ENCODE measurements around the gene PARVA. TPM values are rescaled to one million over a fixed set of nuclear protein-coding genes. Genes with fewer than 3 reads are reported as not detected.

The PARVA gene
- total RNA-seq, 1 experiment from 2014 or later = 10.4 TPM

- TF ChIP-seq, protein P1, sequence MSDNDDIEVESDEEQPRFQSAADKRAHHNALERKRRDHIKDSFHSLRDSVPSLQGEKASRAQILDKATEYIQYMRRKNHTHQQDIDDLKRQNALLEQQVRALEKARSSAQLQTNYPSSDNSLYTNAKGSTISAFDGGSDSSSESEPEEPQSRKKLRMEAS (CRISPR knock-in tag; IDR thresholded peaks at IDR 0.05) = no peak
- TF ChIP-seq, protein P2, sequence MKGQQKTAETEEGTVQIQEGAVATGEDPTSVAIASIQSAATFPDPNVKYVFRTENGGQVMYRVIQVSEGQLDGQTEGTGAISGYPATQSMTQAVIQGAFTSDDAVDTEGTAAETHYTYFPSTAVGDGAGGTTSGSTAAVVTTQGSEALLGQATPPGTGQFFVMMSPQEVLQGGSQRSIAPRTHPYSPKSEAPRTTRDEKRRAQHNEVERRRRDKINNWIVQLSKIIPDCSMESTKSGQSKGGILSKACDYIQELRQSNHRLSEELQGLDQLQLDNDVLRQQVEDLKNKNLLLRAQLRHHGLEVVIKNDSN (CRISPR knock-in tag; IDR thresholded peaks at IDR 0.05) = no peak
- TF ChIP-seq, protein P3, sequence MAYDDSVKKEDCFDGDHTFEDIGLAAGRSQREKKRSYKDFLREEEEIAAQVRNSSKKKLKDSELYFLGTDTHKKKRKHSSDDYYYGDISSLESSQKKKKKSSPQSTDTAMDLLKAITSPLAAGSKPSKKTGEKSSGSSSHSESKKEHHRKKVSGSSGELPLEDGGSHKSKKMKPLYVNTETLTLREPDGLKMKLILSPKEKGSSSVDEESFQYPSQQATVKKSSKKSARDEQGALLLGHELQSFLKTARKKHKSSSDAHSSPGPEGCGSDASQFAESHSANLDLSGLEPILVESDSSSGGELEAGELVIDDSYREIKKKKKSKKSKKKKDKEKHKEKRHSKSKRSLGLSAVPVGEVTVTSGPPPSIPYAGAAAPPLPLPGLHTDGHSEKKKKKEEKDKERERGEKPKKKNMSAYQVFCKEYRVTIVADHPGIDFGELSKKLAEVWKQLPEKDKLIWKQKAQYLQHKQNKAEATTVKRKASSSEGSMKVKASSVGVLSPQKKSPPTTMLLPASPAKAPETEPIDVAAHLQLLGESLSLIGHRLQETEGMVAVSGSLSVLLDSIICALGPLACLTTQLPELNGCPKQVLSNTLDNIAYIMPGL (CRISPR knock-in tag; IDR thresholded peaks at IDR 0.05) = no peak
- no peak for TF ChIP-seq ZMAT4 (CRISPR knock-in tag; IDR thresholded peaks at IDR 0.05)
- TF ChIP-seq, protein P4, sequence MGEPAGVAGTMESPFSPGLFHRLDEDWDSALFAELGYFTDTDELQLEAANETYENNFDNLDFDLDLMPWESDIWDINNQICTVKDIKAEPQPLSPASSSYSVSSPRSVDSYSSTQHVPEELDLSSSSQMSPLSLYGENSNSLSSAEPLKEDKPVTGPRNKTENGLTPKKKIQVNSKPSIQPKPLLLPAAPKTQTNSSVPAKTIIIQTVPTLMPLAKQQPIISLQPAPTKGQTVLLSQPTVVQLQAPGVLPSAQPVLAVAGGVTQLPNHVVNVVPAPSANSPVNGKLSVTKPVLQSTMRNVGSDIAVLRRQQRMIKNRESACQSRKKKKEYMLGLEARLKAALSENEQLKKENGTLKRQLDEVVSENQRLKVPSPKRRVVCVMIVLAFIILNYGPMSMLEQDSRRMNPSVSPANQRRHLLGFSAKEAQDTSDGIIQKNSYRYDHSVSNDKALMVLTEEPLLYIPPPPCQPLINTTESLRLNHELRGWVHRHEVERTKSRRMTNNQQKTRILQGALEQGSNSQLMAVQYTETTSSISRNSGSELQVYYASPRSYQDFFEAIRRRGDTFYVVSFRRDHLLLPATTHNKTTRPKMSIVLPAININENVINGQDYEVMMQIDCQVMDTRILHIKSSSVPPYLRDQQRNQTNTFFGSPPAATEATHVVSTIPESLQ (CRISPR knock-in tag; IDR thresholded peaks at IDR 0.05) = no peak
- no peak for TF ChIP-seq ZBTB21 (CRISPR knock-in tag; IDR thresholded peaks at IDR 0.05; ENCODE audit: borderline replicate concordance)
- no peak for TF ChIP-seq TP53 (CRISPR knock-in tag; IDR thresholded peaks at IDR 0.05)
Measured at GRCh38 chr11:12540913-12541582, 163.7 kb downstream of the PARVA start (continued).

DNA sequence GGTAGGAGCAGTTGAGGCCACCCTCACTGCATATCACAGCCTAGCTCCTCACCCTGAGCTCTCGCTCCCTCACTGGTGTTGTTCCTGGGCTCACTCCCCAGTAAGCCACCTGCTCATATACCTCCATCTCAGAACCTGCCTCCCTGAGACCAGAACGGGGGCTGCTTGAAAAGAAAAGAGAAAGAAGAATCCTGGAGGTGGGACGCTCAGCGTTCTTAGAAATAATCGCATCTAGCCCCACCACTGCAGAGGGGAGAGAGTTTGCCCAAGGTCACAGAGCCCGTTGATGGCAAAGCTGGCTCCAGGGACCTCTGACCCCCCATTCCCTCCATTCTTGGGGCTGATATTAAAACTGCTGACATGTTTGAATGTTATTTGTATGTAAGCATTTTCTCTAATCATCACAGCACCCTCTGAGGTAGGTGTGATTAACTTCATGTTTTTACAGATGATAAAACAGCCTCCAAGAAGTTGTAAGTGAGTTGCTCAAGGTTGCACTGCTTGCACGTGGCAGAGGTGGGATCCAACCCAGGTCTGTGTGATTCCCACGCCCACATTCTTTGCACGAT, 164.3 kb downstream of the PARVA start:
- ChIA-PET POLR2A (no interaction called here), CTCF (interaction anchor here (1.1 kb wide), 1 partner anchor 210 kb away, joined by 3 read pairs; no protein-coding TSS in a partner anchor)
- ATAC-seq (no peak), DNase-seq (ENCODE audit: low spot score) (no peak)
- no peaks in the 10 kb centered on the region; the same call in 1 of the 2 replicates for H3K27me3 Mint-ChIP-seq (ENCODE audit: low read depth)
- H3K27ac Mint-ChIP-seq = no peak overlapping the region
- no peak overlapping the region for H3K4me3 Mint-ChIP-seq
- no peaks in the 10 kb centered on the region for H3K9me3 Mint-ChIP-seq
- peaks cover 12% of the 10 kb centered on the region; the same call in 1 of the 2 replicates for H3K4me1 Mint-ChIP-seq
- H3K36me3 Mint-ChIP-seq = no peaks in the 10 kb centered on the region
- TF ChIP-seq ELF4 (CRISPR knock-in tag; IDR thresholded peaks at IDR 0.05; ENCODE audit: low read depth) (no peak), ZNF671 (CRISPR knock-in tag; IDR thresholded peaks at IDR 0.05) (no peak), SP1 (CRISPR knock-in tag; conservative IDR thresholded peaks at IDR 0.05) (no peak), FOXP4 (CRISPR knock-in tag; IDR thresholded peaks at IDR 0.05) (no peak), FOXK1 (CRISPR knock-in tag; IDR thresholded peaks at IDR 0.05) (no peak), E2F4 (CRISPR knock-in tag; IDR thresholded peaks at IDR 0.05; ENCODE audit: borderline replicate concordance, low read depth) (no peak), ZNF396 (CRISPR knock-in tag; IDR thresholded peaks at IDR 0.05; ENCODE audit: borderline replicate concordance) (no peak), CBFB (CRISPR knock-in tag; IDR thresholded peaks at IDR 0.05; ENCODE audit: low read depth) (no peak), TEAD1 (CRISPR knock-in tag; IDR thresholded peaks at IDR 0.05) (no peak), TEAD4 (CRISPR knock-in tag; IDR thresholded peaks at IDR 0.05) (no peak)
- TF ChIP-seq, protein P5, sequence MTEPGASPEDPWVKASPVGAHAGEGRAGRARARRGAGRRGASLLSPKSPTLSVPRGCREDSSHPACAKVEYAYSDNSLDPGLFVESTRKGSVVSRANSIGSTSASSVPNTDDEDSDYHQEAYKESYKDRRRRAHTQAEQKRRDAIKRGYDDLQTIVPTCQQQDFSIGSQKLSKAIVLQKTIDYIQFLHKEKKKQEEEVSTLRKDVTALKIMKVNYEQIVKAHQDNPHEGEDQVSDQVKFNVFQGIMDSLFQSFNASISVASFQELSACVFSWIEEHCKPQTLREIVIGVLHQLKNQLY (CRISPR knock-in tag; IDR thresholded peaks at IDR 0.05) = no peak
- TF ChIP-seq, protein P6, sequence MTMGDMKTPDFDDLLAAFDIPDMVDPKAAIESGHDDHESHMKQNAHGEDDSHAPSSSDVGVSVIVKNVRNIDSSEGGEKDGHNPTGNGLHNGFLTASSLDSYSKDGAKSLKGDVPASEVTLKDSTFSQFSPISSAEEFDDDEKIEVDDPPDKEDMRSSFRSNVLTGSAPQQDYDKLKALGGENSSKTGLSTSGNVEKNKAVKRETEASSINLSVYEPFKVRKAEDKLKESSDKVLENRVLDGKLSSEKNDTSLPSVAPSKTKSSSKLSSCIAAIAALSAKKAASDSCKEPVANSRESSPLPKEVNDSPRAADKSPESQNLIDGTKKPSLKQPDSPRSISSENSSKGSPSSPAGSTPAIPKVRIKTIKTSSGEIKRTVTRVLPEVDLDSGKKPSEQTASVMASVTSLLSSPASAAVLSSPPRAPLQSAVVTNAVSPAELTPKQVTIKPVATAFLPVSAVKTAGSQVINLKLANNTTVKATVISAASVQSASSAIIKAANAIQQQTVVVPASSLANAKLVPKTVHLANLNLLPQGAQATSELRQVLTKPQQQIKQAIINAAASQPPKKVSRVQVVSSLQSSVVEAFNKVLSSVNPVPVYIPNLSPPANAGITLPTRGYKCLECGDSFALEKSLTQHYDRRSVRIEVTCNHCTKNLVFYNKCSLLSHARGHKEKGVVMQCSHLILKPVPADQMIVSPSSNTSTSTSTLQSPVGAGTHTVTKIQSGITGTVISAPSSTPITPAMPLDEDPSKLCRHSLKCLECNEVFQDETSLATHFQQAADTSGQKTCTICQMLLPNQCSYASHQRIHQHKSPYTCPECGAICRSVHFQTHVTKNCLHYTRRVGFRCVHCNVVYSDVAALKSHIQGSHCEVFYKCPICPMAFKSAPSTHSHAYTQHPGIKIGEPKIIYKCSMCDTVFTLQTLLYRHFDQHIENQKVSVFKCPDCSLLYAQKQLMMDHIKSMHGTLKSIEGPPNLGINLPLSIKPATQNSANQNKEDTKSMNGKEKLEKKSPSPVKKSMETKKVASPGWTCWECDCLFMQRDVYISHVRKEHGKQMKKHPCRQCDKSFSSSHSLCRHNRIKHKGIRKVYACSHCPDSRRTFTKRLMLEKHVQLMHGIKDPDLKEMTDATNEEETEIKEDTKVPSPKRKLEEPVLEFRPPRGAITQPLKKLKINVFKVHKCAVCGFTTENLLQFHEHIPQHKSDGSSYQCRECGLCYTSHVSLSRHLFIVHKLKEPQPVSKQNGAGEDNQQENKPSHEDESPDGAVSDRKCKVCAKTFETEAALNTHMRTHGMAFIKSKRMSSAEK (CRISPR knock-in tag; IDR thresholded peaks at IDR 0.05; ENCODE audit: borderline replicate concordance) = no peak
- TF ChIP-seq, protein P7, sequence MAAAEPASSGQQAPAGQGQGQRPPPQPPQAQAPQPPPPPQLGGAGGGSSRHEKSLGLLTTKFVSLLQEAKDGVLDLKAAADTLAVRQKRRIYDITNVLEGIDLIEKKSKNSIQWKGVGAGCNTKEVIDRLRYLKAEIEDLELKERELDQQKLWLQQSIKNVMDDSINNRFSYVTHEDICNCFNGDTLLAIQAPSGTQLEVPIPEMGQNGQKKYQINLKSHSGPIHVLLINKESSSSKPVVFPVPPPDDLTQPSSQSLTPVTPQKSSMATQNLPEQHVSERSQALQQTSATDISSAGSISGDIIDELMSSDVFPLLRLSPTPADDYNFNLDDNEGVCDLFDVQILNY (CRISPR knock-in tag; IDR thresholded peaks at IDR 0.05) = no peak

Data from WTC11 (cell line).